Measurements from ENCODE around the gene BICC1. TPM values are rescaled to one million over a fixed set of nuclear protein-coding genes. Genes with fewer than 3 reads are reported as not detected.

Gene BICC1
- total and polyA plus RNA-seq, 2 donors (not counting 3 experiments of a cell fraction or from before 2014, with no cell fraction given), result 0.06 to 0.29 TPM

DNA sequence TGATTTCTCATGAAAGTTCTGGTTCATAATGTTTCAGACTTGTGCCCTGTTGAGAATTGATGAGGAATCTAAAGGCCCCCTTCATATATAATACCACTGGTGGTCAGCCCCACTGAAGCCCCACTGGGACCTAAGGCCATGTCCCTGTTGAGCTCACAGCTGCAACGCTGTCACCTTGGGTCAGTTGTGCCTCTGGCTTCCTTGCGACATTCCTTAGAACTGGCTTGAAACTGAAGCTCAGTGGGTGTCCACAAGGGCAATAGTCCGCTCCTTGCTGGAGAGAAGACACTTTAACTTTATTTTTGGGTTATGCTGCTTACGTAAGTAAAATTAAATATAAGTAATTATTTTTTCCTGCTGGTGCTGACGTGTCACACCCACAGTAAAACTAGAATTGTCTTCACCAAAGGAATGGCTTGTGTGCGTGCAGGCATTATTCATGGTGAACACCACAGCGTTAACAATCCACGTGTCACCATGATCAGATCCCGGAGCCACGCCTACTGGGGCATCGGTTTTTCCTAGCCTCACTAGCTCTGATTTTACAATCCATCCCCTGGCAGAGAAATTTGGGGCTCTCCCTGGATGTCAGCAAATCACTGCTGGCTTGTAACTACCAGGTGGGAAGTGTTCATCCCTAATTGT is 66.5 kb downstream of the BICC1 start:
- no peak for DNase-seq (ENCODE audit: low read depth, low spot score)
- Histone ChIP-seq H3K9me1 (replicated peaks; ENCODE audit: control insufficient read depth, extremely low read depth, insufficient read depth, low read length) (no peaks in the 10 kb centered on the region), H3K9ac (replicated peaks; ENCODE audit: extremely low read depth, insufficient read depth, low read length) (no peak overlapping the region), H3K27ac (ENCODE audit: insufficient read depth, low read depth, low read length) (no peak overlapping the region), H3K27me3 (ENCODE audit: control insufficient read depth in 2 of 2, insufficient read depth in 2 of 2, low read length in 2 of 2) (no peaks in the 10 kb centered on the region), H3K4me2 (ENCODE audit: insufficient read depth, low read length) (no peak overlapping the region), H3K9me3 (replicated peaks; ENCODE audit: control insufficient read depth, insufficient read depth, low read length) (no peaks in the 10 kb centered on the region), H3K4me1 (ENCODE audit: control insufficient read depth, extremely low read depth, insufficient read depth, low read length) (no peaks in the 10 kb centered on the region), H3K4me3 (replicated peaks in 1 of 3; ENCODE audit: insufficient read depth in 1 of 3, low read depth in 1 of 3, low read length in 3 of 3) (no peak overlapping the region), H3K36me3 (ENCODE audit: control insufficient read depth in 2 of 2, extremely low read depth in 1 of 2, insufficient read depth in 2 of 2, low read length in 2 of 2) (no peaks in the 10 kb centered on the region), H4K20me1 (replicated peaks; ENCODE audit: control insufficient read depth, extremely low read depth, insufficient read depth, low read length) (no peaks in the 10 kb centered on the region), H2AFZ (ENCODE audit: low read depth, low read length) (no peak overlapping the region), H3K79me2 (ENCODE audit: control insufficient read depth, insufficient read depth, low read length) (no peaks in the 10 kb centered on the region)
- intact Hi-C loops (cut with micrococcal nuclease), result no loop called here
- BruUV-seq (replicated peaks), result no TSS peak
- TF ChIP-seq POLR2A (IDR thresholded peaks at IDR 0.05; ENCODE audit: low read depth, low read length) (no peak), GATA2 (IDR thresholded peaks at IDR 0.05; ENCODE audit: insufficient read depth, insufficient read length, low read depth, low read length) (no peak), FOS (IDR thresholded peaks at IDR 0.05; ENCODE audit: borderline replicate concordance, insufficient read depth, low read length) (no peak), EZH2 (IDR thresholded peaks at IDR 0.05; ENCODE audit: borderline replicate concordance, low read depth, low read length, severe bottlenecking) (no peak), JUN (IDR thresholded peaks at IDR 0.05; ENCODE audit: borderline replicate concordance, insufficient read depth, insufficient read length, low read depth) (no peak), MYC (IDR thresholded peaks at IDR 0.05; ENCODE audit: low read depth, low read length) (no peak), POLR2AphosphoS5 (IDR thresholded peaks at IDR 0.05; ENCODE audit: insufficient read depth, low read depth, low read length) (no peak)
- TF ChIP-seq, protein P1, sequence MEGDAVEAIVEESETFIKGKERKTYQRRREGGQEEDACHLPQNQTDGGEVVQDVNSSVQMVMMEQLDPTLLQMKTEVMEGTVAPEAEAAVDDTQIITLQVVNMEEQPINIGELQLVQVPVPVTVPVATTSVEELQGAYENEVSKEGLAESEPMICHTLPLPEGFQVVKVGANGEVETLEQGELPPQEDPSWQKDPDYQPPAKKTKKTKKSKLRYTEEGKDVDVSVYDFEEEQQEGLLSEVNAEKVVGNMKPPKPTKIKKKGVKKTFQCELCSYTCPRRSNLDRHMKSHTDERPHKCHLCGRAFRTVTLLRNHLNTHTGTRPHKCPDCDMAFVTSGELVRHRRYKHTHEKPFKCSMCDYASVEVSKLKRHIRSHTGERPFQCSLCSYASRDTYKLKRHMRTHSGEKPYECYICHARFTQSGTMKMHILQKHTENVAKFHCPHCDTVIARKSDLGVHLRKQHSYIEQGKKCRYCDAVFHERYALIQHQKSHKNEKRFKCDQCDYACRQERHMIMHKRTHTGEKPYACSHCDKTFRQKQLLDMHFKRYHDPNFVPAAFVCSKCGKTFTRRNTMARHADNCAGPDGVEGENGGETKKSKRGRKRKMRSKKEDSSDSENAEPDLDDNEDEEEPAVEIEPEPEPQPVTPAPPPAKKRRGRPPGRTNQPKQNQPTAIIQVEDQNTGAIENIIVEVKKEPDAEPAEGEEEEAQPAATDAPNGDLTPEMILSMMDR (IDR thresholded peaks at IDR 0.05; ENCODE audit: extremely low read depth in 1 of 2, insufficient read depth in 1 of 2, low read depth in 1 of 2, low read length in 2 of 2), result no peak
- TF ChIP-seq, protein P2, sequence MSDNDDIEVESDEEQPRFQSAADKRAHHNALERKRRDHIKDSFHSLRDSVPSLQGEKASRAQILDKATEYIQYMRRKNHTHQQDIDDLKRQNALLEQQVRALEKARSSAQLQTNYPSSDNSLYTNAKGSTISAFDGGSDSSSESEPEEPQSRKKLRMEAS (IDR thresholded peaks at IDR 0.05; ENCODE audit: insufficient read depth, insufficient read length), result no peak
- dilution Hi-C loops (cut with MboI; ENCODE audit: extremely low pct_ligation_motif_present, low sequenced_read_pairs), result no loop called here
- ChIA-PET POLR2A (interaction anchor here (0.6 kb wide), 1 partner anchor 245 kb away, joined by 3 read pairs; no protein-coding TSS in a partner anchor), CTCF (no interaction called here)
- FAIRE-seq, result no peak
